ENCODE measurements around the gene CSNK2A3. TPM values are rescaled to one million over a fixed set of nuclear protein-coding genes. Genes with fewer than 3 reads are reported as not detected.
A peak's percentile ranks its signal among the peaks of the same experiment; 100 is the strongest.

CSNK2A3 gene
- total RNA-seq, 4 donors from 2014 or later = 1.0 to 3.0 (median 2.0) TPM

- H3K36me3 ChIP-seq = no peaks in the 10 kb centered on the region
- peak overlapping the region; percentile 76 to 80 for H3K27ac ChIP-seq
- no peak for TF ChIP-seq POLR2A (IDR thresholded peaks at IDR 0.05)
- no peak for TF ChIP-seq CTCF (IDR thresholded peaks at IDR 0.05)
- no peaks in the 10 kb centered on the region for H3K9me3 ChIP-seq
- peaks cover 4 to 5% of the 10 kb centered on the region in 2 donors for H3K4me1 ChIP-seq
- intact Hi-C loops (cut with DNase I; ENCODE audit: low total_unique reads) = no loop called here
- H3K4me3 ChIP-seq = no peak overlapping the region
- no peaks in the 10 kb centered on the region for H3K27me3 ChIP-seq
- DNase-seq = no peak
These were observed 44.0 kb upstream of the CSNK2A3 start for GRCh38 chr11:11397036-11397415.

DNA sequence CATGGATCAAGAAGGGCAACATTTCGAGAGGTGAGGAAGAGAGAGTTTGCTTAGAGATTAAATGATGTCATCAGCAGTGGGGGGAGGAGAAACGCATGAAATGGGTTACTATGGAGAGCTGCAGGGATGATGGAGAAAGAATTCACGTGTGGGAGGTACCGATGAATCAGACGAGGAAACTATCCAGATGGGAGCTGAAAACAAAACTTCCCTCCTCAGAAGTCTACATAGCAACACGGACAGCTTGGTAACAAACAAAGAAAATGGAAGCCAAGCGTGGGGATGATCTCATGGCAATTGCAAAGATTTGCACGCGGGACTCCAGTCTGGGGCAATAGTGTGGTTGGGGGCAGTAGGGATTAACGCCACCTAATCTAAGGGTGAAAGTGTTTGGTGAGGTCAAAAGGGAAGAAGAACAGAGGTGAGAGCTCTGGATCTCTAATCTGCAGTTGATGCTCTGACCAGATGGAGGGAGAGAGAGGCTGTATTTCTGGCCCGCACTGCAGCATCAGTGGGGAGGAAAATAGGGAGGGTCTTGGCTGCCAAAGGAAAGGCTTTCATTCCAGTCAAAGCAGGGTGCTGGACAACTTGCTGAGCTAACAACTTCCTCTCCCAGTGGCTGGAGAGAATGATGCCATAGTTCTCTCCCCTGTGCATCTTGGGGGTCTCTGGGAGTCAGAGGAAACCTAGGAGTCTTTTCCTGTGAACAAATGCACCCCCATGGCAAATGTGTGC lies 43.4 kb upstream of the CSNK2A3 start:
- Histone ChIP-seq H3K4me1 (peaks cover 4 to 5% of the 10 kb centered on the region in 2 donors), H3K4me3 (no peak overlapping the region), H3K9me3 (no peaks in the 10 kb centered on the region), H3K27me3 (no peaks in the 10 kb centered on the region), H3K27ac (peak overlapping the region; percentile 76 to 80), H3K36me3 (no peaks in the 10 kb centered on the region)
- DNase-seq = peak; percentile 70 to 86
- no peak for TF ChIP-seq CTCF (IDR thresholded peaks at IDR 0.05)
- no peak for TF ChIP-seq POLR2A (IDR thresholded peaks at IDR 0.05)
- intact Hi-C loops (cut with DNase I; ENCODE audit: low total_unique reads) = no loop called here

DNA sequence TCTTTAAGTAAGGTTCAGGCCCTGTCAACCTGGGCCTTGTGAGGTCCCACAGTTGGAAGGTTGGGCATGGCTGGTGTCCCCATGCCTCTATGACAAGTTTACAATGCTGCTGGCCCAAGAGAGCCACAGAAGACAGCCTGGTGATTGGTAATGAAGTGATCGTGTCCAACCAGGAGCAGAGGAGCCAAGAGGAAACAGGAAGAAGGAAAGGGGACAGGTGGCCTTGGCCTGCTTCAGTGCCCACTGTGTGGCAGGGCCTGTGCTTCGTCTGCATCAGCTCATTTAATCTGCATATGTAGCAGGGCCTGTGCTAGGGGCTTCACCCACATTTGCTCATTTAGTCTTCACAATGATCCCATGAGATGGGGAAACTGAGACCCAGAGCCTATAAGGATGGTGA lies 42.1 kb upstream of the CSNK2A3 start:
- H3K4me1 ChIP-seq = peaks cover 4 to 5% of the 10 kb centered on the region in 2 donors
- peak overlapping the region; percentile 76 to 80 for H3K27ac ChIP-seq
- H3K4me3 ChIP-seq = no peak overlapping the region
- H3K27me3 ChIP-seq = no peaks in the 10 kb centered on the region
- DNase-seq = no peak
- no peaks in the 10 kb centered on the region for H3K9me3 ChIP-seq
- intact Hi-C loops (cut with DNase I; ENCODE audit: low total_unique reads) = no loop called here
- no peaks in the 10 kb centered on the region for H3K36me3 ChIP-seq
- TF ChIP-seq CTCF (IDR thresholded peaks at IDR 0.05) = no peak
- no peak for TF ChIP-seq POLR2A (IDR thresholded peaks at IDR 0.05)

DNA sequence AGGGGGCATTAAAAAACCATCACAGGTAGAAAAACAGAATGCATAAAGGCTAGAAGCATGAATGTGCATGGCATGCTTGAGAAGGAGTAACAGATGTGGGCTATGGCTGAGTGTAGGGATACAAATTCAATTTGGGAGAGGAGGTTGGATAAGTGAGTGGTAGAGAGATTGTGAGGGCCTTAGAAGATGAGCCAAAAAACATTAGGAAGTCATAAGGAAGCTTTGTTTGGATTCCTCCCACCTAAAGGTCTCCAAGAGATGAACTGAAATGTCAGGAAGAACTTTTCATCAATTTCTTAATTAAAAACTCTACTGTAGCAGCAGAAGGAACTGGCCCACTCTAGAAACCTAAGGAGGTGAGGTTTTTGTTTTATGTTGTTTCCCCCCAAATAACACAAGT lies 41.2 kb upstream of the CSNK2A3 start:
- peak overlapping the region; percentile 35 to 80 for H3K27ac ChIP-seq
- no peaks in the 10 kb centered on the region for H3K9me3 ChIP-seq
- TF ChIP-seq CTCF (IDR thresholded peaks at IDR 0.05) (no peak), POLR2A (IDR thresholded peaks at IDR 0.05) (no peak)
- H3K4me3 ChIP-seq = no peak overlapping the region
- H3K36me3 ChIP-seq = no peaks in the 10 kb centered on the region
- no peak for DNase-seq
- no peaks in the 10 kb centered on the region for H3K27me3 ChIP-seq
- H3K4me1 ChIP-seq = peaks cover 4 to 5% of the 10 kb centered on the region in 2 donors
- intact Hi-C loops (cut with DNase I; ENCODE audit: low total_unique reads) = no loop called here

DNA sequence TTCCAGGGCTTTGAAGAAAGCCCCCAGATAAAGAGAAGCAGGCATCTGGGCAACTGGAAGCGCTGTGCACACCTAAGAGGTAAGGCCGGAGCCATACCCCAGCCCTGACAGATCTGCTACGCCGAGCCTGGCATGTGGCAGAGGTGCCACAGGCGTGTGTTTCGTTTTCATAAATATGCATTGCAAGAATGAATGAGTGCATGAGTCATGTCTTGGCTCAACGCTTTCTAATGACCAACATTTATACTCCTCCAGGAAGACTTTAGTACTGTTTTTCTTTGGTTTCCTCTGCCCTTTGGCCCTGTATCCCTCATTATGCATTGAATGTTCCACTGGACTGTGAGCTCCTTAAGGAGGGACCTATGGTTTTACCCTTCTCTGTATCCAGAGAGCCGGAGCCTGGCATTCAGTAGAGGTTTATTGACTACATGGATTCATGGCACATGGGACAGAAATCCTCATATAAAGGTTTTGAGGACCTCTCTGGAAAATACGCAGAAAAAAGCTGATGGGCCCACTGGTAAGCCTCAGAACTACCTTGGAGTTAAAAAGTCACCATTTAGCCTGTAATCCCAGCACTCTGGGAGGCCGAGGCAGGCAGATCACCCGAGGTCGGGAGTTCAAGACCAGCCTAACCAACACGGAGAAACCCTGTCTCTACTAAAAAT lies 38.9 kb upstream of the CSNK2A3 start:
- peak in 1 of 2 donors; percentile 47 for DNase-seq
- TF ChIP-seq POLR2A (IDR thresholded peaks at IDR 0.05) (no peak), CTCF (IDR thresholded peaks at IDR 0.05) (no peak)
- Histone ChIP-seq H3K4me1 (peaks cover 2 to 4% of the 10 kb centered on the region in 2 donors), H3K4me3 (no peak overlapping the region), H3K36me3 (no peaks in the 10 kb centered on the region), H3K27me3 (no peaks in the 10 kb centered on the region), H3K27ac (peak overlapping the region; percentile 45 to 51), H3K9me3 (no peaks in the 10 kb centered on the region)
- intact Hi-C loops (cut with DNase I; ENCODE audit: low total_unique reads) = no loop called here

Data from uterus (tissue), 4 donors.